GM19193 (cell line): Measurements from ENCODE around the gene ZNF197.

Source experiments
- POLR2A ChIP-seq: IDR thresholded peaks from 4 replicates; pipeline ENCODE4 v1.6.1; 2011; ENCODE audit not compliant: insufficient read depth, insufficient read length; ENCODE audit errors: extremely low read depth

ZNF197 gene

DNA sequence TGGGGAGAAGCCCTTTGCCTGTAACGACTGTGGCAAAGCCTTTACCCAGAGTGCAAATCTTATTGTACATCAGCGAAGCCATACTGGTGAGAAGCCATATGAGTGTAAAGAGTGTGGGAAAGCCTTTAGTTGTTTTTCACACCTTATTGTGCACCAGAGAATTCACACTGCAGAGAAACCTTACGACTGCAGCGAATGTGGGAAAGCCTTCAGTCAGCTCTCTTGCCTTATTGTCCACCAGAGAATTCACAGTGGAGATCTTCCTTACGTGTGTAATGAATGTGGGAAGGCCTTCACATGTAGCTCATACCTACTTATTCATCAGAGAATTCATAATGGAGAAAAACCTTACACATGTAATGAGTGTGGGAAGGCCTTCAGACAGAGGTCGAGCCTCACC lies 34.6 kb downstream of the ZNF197 start:
- no peak for TF ChIP-seq POLR2A

DNA sequence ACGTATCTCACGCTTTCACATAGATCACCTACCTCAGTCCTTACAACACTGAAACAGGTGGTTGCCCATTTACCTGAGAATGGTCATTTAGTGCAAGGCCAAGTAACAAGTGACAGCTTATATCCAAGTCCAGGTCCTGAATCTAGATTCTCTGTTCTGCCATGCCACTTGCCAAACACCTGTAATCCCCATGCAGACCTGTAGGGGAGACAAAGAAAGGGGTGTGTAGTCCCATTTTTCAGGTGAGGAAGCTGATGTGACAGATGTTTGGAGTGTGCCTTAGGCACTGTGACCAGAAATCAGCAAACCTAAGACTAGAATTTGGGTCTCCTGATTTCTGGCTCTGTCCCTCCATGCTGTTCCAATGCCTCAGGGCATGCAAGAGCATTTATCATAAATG lies 36.4 kb downstream of the ZNF197 start:
- TF ChIP-seq POLR2A: no peak

DNA sequence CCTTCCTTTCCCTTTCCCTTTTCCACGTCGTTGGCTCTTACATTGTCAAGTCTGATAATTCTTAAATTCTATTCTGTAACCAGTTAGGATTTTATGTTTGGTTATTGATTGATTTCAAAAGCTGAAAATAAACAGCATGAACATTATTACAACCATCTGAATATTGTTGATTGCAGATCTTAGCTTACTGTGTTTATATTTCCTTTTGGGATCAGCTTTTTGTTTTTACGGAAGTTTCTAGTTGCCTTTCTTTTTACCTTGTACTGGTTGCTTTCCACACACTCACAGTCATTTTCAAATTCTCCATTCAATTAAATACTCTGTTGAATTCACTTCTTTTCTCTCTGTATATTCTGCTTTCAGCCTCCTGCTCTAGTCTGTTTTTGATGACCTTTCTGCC lies 40.3 kb downstream of the ZNF197 start:
- no peak for TF ChIP-seq POLR2A

DNA sequence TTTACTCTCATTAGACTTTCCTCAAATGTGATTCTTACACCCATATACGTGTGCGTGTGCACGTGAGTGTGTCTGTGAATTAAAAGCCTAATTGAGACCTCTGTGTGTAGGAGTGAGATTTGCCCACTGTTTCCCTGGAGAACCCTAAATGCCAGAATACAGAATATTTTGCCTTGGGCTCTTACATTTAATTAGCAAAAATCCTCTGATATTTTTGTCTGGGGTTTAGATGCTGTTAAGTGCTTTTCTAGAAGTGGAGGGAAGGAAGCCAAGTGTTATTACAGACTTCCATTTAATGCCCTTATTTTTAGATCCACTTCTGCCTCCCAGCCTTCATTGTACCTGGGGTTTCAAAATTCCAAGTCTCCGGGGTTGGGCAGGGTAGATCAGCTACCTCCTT lies 41.5 kb downstream of the ZNF197 start:
- no peak for TF ChIP-seq POLR2A

DNA sequence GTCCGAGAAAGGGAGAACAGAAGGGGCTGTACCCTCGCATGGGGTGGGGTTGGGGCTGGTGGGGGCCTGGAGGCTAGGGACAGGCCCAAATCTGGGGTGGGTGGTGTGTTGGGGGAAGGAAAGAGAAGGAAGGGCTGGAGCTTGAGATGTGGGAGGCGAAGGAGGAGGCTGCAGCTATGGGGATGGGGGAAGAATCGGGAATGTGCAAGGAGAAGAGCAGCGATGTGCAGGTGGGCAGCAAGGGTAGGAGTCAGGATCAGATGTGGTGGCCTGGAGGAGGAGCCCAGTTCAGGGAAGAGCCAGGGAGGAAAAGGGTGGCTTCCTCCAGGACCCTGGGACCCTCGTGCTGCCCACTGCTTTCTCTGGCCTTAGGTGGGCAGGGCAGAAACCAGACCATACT lies 44.9 kb downstream of the ZNF197 start:
- TF ChIP-seq POLR2A: no peak

DNA sequence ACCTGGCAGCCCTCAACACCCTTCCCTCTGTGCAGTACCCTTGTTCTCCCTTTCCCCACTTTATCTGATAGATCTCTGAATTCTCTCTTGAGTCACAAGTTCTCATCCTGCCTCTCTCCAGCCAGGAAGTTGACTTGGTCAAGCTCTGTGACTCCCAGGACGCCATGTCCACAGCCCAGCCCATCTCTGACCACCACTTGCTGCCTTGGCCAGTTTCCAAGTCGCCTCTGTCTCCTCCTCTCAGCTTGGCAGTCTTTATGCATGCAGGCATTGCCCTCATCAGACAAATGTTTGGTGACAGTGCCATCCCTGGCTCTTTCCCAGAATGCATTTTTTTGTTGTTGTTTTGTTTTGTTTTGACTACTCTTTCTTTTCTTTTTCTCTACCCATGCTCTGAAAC lies 49.4 kb downstream of the ZNF197 start:
- TF ChIP-seq POLR2A: no peak

DNA sequence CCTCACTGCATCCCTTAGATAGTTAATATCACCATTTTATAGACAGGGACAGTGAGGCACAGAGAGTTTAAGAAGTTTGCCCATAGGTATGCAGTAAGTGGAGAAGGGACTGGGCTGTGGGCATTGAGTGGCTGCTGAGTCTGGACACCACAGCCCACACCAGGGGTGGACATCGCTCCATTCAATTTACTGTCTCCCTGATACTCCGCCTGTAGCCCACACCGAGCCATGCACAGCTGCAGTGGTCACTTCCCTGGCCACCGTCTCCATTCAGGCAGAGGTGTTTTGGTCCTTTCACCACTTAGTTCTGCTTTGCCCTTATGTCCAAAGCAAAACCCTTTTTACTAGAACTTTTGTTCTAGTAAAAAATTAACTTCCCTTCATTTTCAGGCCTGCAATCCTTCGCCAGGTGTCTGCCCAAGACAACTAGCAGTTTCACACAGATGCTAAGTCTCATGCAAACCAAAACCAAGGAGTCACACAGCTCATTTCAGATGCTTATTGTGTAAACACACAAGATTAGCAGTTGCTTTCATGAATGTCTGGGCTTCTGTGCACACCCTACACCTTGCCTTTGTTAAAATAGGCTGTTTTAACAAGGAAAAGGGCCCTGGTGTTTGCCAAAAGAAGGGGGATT lies 53.8 kb downstream of the ZNF197 start:
- no peak for TF ChIP-seq POLR2A

DNA sequence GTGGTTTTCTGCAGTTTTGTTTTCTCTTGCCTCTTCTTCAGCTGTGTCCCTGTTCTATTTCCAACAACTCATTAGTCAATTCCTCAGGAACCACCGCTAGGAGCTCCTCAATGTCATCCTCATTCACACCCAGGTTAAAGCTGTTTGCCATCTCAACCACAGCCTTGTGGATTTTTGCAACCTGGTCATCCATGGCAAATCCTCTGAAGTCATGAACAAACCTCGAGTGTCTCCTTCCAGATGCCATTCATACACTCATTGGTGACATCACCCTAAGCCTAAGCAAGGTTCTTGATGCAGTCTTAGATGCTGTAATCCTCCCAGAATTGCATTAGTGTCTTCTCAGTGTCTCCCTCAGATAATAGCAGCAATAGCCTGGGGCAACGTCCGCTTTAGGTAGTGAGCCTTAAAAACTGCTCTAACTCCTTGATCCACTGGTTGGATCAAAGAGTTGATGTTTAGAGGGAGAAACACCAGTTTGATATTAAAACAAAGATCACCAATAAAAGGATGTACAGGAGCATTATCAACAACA lies 56.2 kb downstream of the ZNF197 start:
- TF ChIP-seq POLR2A: no peak

DNA sequence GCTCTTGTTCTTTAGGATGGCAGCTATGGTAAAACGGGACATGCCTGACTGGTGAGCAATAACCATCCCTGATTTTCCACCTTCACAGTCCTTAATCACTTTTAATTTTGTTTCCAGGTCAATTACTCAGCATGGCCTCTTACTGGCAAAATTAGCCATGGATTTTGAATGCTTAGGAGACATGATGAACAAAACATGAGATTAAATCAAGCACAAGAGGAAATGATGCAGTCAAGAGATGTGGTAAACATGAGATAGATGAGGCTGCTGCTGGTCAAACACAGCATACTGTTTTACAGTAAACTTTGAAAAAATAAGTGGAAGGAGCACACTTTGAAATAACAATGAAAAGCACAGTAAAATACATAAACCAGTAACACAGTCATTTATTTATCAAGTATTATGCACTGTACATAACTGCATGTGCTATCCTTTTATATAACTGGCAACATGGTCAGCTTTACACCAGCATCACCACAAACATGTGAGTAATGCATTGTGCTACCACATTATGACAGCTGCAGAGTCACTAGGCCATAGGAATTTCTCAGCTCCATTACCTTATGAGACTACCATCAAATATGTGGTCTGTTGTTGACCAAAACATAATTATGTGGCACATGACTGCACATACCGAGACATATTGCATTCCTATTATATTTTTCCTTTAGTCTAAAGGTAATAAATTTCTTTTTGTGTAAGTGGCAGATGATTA lies 57.5 kb downstream of the ZNF197 start:
- TF ChIP-seq POLR2A: no peak

DNA sequence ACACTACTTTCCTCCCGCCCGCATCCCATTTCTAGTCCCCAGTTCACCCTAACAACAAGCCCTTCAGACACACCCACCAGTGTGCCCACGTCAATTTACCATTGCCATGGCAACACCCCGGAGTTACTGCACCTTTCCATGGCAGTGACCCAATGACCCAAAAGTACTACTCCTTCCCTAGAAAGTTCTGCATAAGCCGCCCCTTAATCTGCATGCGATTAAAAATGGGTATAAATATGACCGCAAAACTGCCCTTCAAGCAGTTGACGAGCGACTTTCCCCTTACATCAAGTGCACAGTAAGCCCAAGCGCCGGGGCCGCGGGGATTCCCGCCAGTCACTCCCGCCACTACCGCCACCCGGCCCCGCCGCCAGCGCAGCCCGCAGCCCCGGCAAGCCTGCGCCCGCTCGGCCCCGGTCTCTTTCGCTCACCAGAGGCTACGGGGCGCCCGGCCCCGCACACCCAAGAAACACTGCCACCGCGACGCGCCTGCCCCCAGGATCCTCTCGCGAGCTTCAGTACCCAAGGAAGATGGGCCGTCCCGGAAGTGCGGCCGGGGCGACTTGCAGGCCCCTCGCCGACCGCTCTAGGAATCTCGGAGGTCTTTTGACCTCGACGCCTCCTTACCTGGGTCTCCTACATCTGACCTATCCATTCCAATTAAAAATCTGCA lies 60.4 kb downstream of the ZNF197 start:
- TF ChIP-seq POLR2A: peak; percentile 52

DNA sequence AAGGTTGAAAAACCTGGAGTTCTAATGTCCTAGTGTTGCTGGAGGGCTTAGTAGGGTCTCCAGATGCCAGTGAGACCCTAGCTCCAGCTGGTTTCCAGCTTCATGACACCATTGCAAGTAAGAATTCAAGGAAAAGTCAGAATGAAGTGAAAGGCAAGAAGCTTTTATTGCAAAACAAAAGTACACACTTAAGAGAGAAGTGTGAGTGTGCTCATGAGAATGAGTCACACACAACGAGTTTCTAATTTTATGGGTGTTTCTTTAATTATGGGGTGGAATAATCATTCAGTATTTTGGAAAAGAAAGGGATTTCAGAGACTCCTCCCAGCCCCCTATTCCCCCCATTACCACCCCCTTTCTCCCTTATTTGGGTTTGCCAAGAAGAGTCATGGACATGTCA lies 63.1 kb downstream of the ZNF197 start:
- TF ChIP-seq POLR2A: no peak
